H9 (cell line): ENCODE results near the gene NECAB2. TPM values are rescaled to one million over a fixed set of nuclear protein-coding genes. Genes with fewer than 3 reads are reported as not detected.

Source experiments
- DNase-seq: peaks from one replicate; pipeline ENCODE4 v3.0.0-alpha.2; 2017
- H2AFZ ChIP-seq: one replicate; pipeline ENCODE4 v1.6.1; 2013; ENCODE audit warnings: mild to moderate bottlenecking, low read length, control low read depth, moderate library complexity
- H2AK5ac ChIP-seq: 2 replicates; pipeline ENCODE4 v1.6.1; 2013; ENCODE audit warnings: low read length, control low read depth, mixed read lengths; ENCODE audit not compliant: insufficient read length
- H2BK120ac ChIP-seq: one replicate; pipeline ENCODE4 v1.6.1; 2013; ENCODE audit warnings: low read depth, mild to moderate bottlenecking, low read length, control low read depth, inconsistent platforms; ENCODE audit not compliant: poor library complexity, severe bottlenecking
- H2BK12ac ChIP-seq: 2 replicates; pipeline ENCODE4 v1.6.1; 2013; ENCODE audit warnings: low read length, control low read depth, mixed read lengths, low read depth; ENCODE audit not compliant: insufficient read length
- H2BK15ac ChIP-seq: 2 replicates; pipeline ENCODE4 v1.6.1; 2013; ENCODE audit warnings: low read depth, low read length, control low read depth
- H2BK20ac ChIP-seq: one replicate; pipeline ENCODE4 v1.6.1; 2013; ENCODE audit warnings: low read depth, mild to moderate bottlenecking, low read length, control low read depth, inconsistent platforms; ENCODE audit not compliant: poor library complexity, severe bottlenecking
- H2BK5ac ChIP-seq: 2 replicates; pipeline ENCODE4 v1.6.1; 2013; ENCODE audit warnings: low read length, control low read depth, mixed read lengths; ENCODE audit not compliant: insufficient read length
- H3K14ac ChIP-seq: 2 replicates; pipeline ENCODE4 v1.6.1; 2013; ENCODE audit warnings: low read length, control low read depth; ENCODE audit not compliant: insufficient read depth
- H3K18ac ChIP-seq: 2 replicates; pipeline ENCODE4 v1.6.1; 2013; ENCODE audit warnings: low read depth, mild to moderate bottlenecking, mixed read lengths, low read length, control low read depth; ENCODE audit not compliant: insufficient read length
- H3K23ac ChIP-seq: 2 replicates; pipeline ENCODE4 v1.6.1; 2013; ENCODE audit warnings: low read length, control low read depth, mixed read lengths, low read depth; ENCODE audit not compliant: insufficient read length
- H3K23me2 ChIP-seq: 2 replicates; pipeline ENCODE4 v1.6.1; 2013; ENCODE audit warnings: low read depth, mild to moderate bottlenecking, mixed read lengths, low read length, control low read depth; ENCODE audit not compliant: insufficient read length, poor library complexity, severe bottlenecking
- H3K27ac ChIP-seq: 2 replicates; pipeline ENCODE4 v1.5.1; 2013; ENCODE audit warnings: low read length, control low read depth, mixed read lengths, low read depth; ENCODE audit not compliant: insufficient read length
- H3K27me3 ChIP-seq: 2 replicates; pipeline ENCODE4 v1.6.1; 2013; ENCODE audit warnings: low read length, control low read depth, inconsistent platforms; ENCODE audit not compliant: insufficient read depth
- H3K4ac ChIP-seq: 2 replicates; pipeline ENCODE4 v1.6.1; 2013; ENCODE audit warnings: low read depth, mild to moderate bottlenecking, control low read depth, inconsistent platforms, low read length, moderate library complexity
- H3K4me1 ChIP-seq: 2 replicates; pipeline ENCODE4 v1.6.1; 2013; ENCODE audit warnings: low read length, control low read depth, inconsistent platforms; ENCODE audit not compliant: insufficient read depth
- H3K4me2 ChIP-seq: 2 replicates; pipeline ENCODE4 v1.6.1; 2013; ENCODE audit warnings: low read length, control low read depth, mixed read lengths; ENCODE audit not compliant: insufficient read length, insufficient read depth
- H3K56ac ChIP-seq: 2 replicates; pipeline ENCODE4 v1.6.1; 2013; ENCODE audit warnings: low read depth, mild to moderate bottlenecking, mixed read lengths, low read length, control low read depth; ENCODE audit not compliant: insufficient read length
- H3K79me1 ChIP-seq: 2 replicates; pipeline ENCODE4 v1.6.1; 2013; ENCODE audit warnings: low read depth, mild to moderate bottlenecking, moderate library complexity, low read length, control low read depth, inconsistent platforms; ENCODE audit not compliant: insufficient read depth, poor library complexity, severe bottlenecking
- H3K79me2 ChIP-seq: 2 replicates; pipeline ENCODE4 v1.6.1; 2013; ENCODE audit warnings: low read length, control low read depth, inconsistent platforms; ENCODE audit not compliant: insufficient read depth
- H3K9ac ChIP-seq: 2 replicates; pipeline ENCODE4 v1.6.1; 2013; ENCODE audit warnings: low read length, control low read depth, mixed read lengths; ENCODE audit not compliant: insufficient read length; ENCODE audit errors: extremely low read depth
- H3K9me3 ChIP-seq: one replicate; pipeline ENCODE4 v1.6.1; 2013; ENCODE audit warnings: low read depth, low read length, inconsistent platforms; ENCODE audit not compliant: control insufficient read depth
- H3T11ph ChIP-seq: one replicate; pipeline ENCODE4 v1.6.1; 2013; ENCODE audit warnings: mild to moderate bottlenecking, low read length, control low read depth, inconsistent platforms
- H4K20me1 ChIP-seq: one replicate; pipeline ENCODE4 v1.6.1; 2013; ENCODE audit not compliant: control insufficient read depth, insufficient read length, insufficient read depth
- H4K5ac ChIP-seq: 2 replicates; pipeline ENCODE4 v1.6.1; 2013; ENCODE audit warnings: low read depth, mild to moderate bottlenecking, mixed read lengths, low read length, control low read depth; ENCODE audit not compliant: insufficient read length
- H4K8ac ChIP-seq: replicated peaks from 2 replicates; pipeline ENCODE4 v1.6.1; 2013; ENCODE audit warnings: low read length, control low read depth, mixed read lengths, low read depth; ENCODE audit not compliant: insufficient read length
- H4K91ac ChIP-seq: 2 replicates; pipeline ENCODE4 v1.6.1; 2013; ENCODE audit warnings: low read depth, mild to moderate bottlenecking, moderate library complexity, mixed read lengths, low read length, control low read depth; ENCODE audit not compliant: insufficient read length
- H3K27ac Mint-ChIP-seq, 3 experiments: 2 replicates in 2 of 3; 3 replicates in 1 of 3; pipeline ENCODE4 v1.8.0; 2020 to 2021; ENCODE audit warnings: mixed read lengths in 3 of 3, mild to moderate bottlenecking in 1 of 3, moderate library complexity in 1 of 3
- H3K27me3 Mint-ChIP-seq: 2 replicates; pipeline ENCODE4 v1.8.0; 2021; ENCODE audit warnings: low read depth, mild to moderate bottlenecking, moderate library complexity, mixed read lengths
- H3K36me3 Mint-ChIP-seq, 3 experiments: 2 replicates in 2 of 3; 3 replicates in 1 of 3; pipeline ENCODE4 v1.8.0; 2020 to 2021; ENCODE audit warnings: low read depth in 3 of 3, mixed read lengths in 3 of 3; ENCODE audit not compliant: insufficient read depth in 1 of 3
- H3K4me1 Mint-ChIP-seq, 2 experiments: 2 replicates each; pipeline ENCODE4 v1.8.0; 2020; ENCODE audit warnings: mixed read lengths in 2 of 2
- H3K4me3 Mint-ChIP-seq, 2 experiments: 2 replicates in 1 of 2; 3 replicates in 1 of 2; pipeline ENCODE4 v1.8.0; 2020 to 2021; ENCODE audit warnings: mild to moderate bottlenecking in 2 of 2, mixed read lengths in 2 of 2, moderate library complexity in 1 of 2
- H3K9me3 Mint-ChIP-seq, 2 experiments: 2 replicates in 1 of 2; 3 replicates in 1 of 2; pipeline ENCODE4 v1.8.0; 2020; ENCODE audit warnings: mild to moderate bottlenecking in 2 of 2, mixed read lengths in 2 of 2, moderate library complexity in 1 of 2
- CTCF ChIP-seq: fragments of 200-600 bp; sonication (generic); conservative IDR thresholded peaks from 3 replicates; pipeline ENCODE4 v1.8.0; 2021; ENCODE audit warnings: antibody characterized with exemption, mild to moderate bottlenecking
- WGBS: extraction: QIAGEN DNeasy Blood & Tissue Kit; methylation state at CpG from one replicate; pipeline ENCODE4 v1.1.7; 2013; ENCODE audit warnings: missing lambda C conversion rate, low lambda C conversion rate, mixed read lengths; ENCODE audit not compliant: insufficient read length; ENCODE audit errors: extremely low coverage; 5-methylcytosine and 5-hydroxymethylcytosine counted together
- total RNA-seq: library from RNA; stranded (reverse); gene quantifications from 2 replicates; pipeline ENCODE4 v1.2.1, GENCODE V29; 2021

NECAB2 gene
- total RNA-seq, 1 experiment from 2014 or later: 12.6 TPM

- no peak for DNase-seq
- peak overlapping the region in 1 of 3 experiments; percentile 96; a peak in 1 of 7 replicates for H3K27ac Mint-ChIP-seq
- no peak overlapping the region for H2AFZ ChIP-seq
- no peaks in the 10 kb centered on the region for H3K23me2 ChIP-seq
- no peaks in the 10 kb centered on the region for H3K79me2 ChIP-seq
- no peak overlapping the region for H4K8ac ChIP-seq
- H3K4me3 Mint-ChIP-seq: no peak overlapping the region
- no CpG with 5 or more reads among the region's 4 CpGs for WGBS
- no peak overlapping the region for H2BK5ac ChIP-seq
- no peaks in the 10 kb centered on the region for H4K20me1 ChIP-seq
- no peaks in the 10 kb centered on the region; the same call in 1 of the 2 replicates for H3K4me1 ChIP-seq
- peaks cover 19 to 27% of the 10 kb centered on the region in 2 experiments for H3K4me1 Mint-ChIP-seq
- no peak overlapping the region for H3K56ac ChIP-seq
- H2AK5ac ChIP-seq: no peak overlapping the region
- peaks cover 23 to 33% of the 10 kb centered on the region in 2 experiments for H3K9me3 Mint-ChIP-seq
- no peak overlapping the region for H2BK15ac ChIP-seq
- no peak for TF ChIP-seq CTCF
- H3K36me3 Mint-ChIP-seq: peaks cover 6 to 20% (median 11%) of the 10 kb centered on the region in 3 experiments
- no peak overlapping the region for H3K14ac ChIP-seq
- H4K5ac ChIP-seq: no peak overlapping the region
- no peak overlapping the region for H3K4me2 ChIP-seq
- no peak overlapping the region for H3K23ac ChIP-seq
- no peak overlapping the region for H2BK120ac ChIP-seq
- no peak overlapping the region for H3K9ac ChIP-seq
- no peaks in the 10 kb centered on the region for H3K9me3 ChIP-seq
- no peak overlapping the region for H3K18ac ChIP-seq
- no peak overlapping the region for H2BK12ac ChIP-seq
- no peak overlapping the region for H3K27ac ChIP-seq
- no peaks in the 10 kb centered on the region for H3K79me1 ChIP-seq
- no peak overlapping the region for H2BK20ac ChIP-seq
- no peaks in the 10 kb centered on the region for H3K27me3 ChIP-seq
- H3T11ph ChIP-seq: no peak overlapping the region
- H3K27me3 Mint-ChIP-seq: peaks cover 48% of the 10 kb centered on the region
- H3K4ac ChIP-seq: no peak overlapping the region
- H4K91ac ChIP-seq: no peak overlapping the region
Observed at GRCh38 chr16:84018710-84019109, 50.7 kb downstream of the NECAB2 start.
